IPS-18a (cell line): ENCODE data around the gene PREX1.

Experiments
- H3K27ac ChIP-seq: one replicate; pipeline ENCODE4 v1.5.1; 2013; ENCODE audit warnings: low read length
- H3K27me3 ChIP-seq: one replicate; pipeline ENCODE4 v1.6.1; 2013; ENCODE audit warnings: mild to moderate bottlenecking, low read length; ENCODE audit not compliant: control insufficient read depth, insufficient read depth
- H3K36me3 ChIP-seq: one replicate; pipeline ENCODE4 v1.6.1; 2013; ENCODE audit warnings: low read depth, low read length; ENCODE audit not compliant: control insufficient read depth
- H3K4me1 ChIP-seq: one replicate; pipeline ENCODE4 v1.6.1; 2013; ENCODE audit warnings: low read depth, low read length; ENCODE audit not compliant: control insufficient read depth
- H3K4me3 ChIP-seq: one replicate; pipeline ENCODE4 v1.5.1; 2013; ENCODE audit warnings: low read length
- H3K9ac ChIP-seq: one replicate; pipeline ENCODE4 v1.6.1; 2013; ENCODE audit warnings: mild to moderate bottlenecking, low read length, moderate library complexity
- H3K9me3 ChIP-seq: one replicate; pipeline ENCODE4 v1.6.1; 2013; ENCODE audit warnings: low read depth, low read length; ENCODE audit not compliant: control insufficient read depth

PREX1 gene

DNA sequence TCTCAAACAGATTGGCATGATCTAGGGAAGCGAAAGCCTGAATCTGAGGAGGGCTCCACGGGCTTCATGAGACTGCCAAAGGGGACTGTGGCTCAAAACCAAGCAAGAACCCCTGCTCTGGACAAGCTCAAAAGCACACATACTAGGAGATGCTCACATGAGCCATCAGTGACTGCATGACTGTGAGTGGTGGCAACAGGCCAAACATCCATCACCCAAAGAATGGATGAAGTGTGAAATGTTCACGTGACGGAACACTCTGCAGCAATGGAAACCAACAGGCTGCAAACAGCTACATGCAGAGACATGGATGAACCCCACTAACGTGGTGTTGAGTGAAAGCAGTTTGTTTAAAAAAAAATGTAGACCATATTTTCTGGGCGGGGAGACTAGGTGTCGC, 136.3 kb downstream of the PREX1 start:
- no peak overlapping the region for H3K27ac ChIP-seq

DNA sequence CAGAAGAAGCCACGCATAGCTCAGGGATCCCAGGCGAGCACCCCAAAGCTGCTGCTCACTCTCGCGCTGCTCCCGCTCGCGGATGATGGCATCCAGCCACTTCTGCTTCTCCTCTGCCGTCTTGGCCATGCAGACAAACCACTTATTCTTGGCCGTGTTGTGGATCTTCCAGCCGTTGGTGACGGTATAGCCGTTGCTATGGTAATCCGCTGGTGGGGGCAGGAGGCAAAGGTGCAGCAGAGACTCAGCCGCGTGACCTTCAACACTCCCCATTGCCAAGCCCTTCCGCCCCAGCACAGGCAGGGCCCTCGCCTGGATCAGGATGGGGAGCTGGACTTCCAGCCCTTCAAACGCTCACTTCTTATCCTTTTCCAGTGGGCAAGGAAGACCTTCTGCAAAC, 136.9 kb downstream of the PREX1 start:
- Histone ChIP-seq H3K9ac (no peak overlapping the region), H3K27me3 (no peaks in the 10 kb centered on the region), H3K4me3 (no peak overlapping the region), H3K9me3 (no peaks in the 10 kb centered on the region), H3K4me1 (peaks cover 4% of the 10 kb centered on the region), H3K27ac (no peak overlapping the region), H3K36me3 (no peaks in the 10 kb centered on the region)

More for the DNA sequence above, 136.3 kb downstream of the PREX1 start:
- Histone ChIP-seq H3K9me3 (no peaks in the 10 kb centered on the region), H3K4me1 (peaks cover 2% of the 10 kb centered on the region), H3K27me3 (no peaks in the 10 kb centered on the region), H3K9ac (no peak overlapping the region), H3K36me3 (no peaks in the 10 kb centered on the region), H3K4me3 (no peak overlapping the region)

DNA sequence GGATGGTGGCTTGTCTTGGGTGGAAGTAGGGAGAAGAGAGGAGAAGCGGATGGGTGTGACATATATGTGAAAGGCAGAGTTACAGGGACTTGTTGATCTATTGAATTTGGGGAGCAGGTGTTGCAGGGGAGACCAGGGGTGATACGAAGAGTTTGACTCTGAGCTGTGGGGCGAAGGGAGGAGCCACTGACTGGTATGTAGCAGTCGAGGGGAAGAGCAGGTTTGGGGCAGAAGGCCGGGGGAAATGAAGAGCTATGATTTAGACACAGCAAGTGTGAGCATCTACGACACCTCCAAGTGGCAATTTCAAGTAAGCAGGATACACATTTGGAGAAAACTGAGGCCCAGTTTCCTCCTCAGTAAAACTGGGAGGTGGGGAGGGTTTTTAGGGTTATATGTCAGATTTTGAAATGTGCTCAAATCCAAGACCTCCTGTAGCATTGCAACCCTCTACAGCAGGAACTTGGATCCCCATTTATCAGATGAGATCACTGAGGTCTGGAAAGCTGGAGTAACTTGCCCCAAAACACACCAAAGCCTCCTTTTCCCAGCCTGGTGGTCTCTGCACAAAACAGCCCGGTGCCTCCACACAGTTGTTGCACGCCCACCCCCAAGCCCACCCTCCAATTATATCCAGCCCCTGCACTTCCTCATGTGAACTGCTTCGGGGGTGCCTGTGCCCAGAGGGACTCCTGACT, 137.8 kb downstream of the PREX1 start:
- Histone ChIP-seq H3K4me3 (no peak overlapping the region), H3K9ac (no peak overlapping the region), H3K9me3 (no peaks in the 10 kb centered on the region), H3K4me1 (peaks cover 4% of the 10 kb centered on the region), H3K36me3 (no peaks in the 10 kb centered on the region), H3K27ac (no peak overlapping the region), H3K27me3 (no peaks in the 10 kb centered on the region)

DNA sequence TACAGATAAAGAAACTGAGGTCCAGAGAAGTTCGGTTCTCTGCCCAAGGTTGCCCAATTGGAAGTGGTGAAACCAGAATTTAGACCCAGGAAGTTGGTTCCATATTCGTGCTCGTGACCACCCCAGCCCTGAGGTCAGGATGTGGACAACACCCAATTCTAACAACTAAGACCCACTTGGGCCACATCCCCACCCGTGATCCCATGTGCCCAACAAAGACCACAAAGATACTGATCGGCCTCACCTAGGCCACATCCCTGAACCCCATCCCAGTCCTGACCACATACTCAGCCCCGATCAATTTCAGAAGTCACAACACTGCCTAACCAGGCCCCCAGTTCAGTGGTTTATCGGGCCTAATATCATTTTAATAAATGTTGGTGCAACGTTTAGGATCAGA, 138.4 kb downstream of the PREX1 start:
- H3K9ac ChIP-seq, result no peak overlapping the region
- no peak overlapping the region for H3K4me3 ChIP-seq
- H3K36me3 ChIP-seq, result no peaks in the 10 kb centered on the region

DNA sequence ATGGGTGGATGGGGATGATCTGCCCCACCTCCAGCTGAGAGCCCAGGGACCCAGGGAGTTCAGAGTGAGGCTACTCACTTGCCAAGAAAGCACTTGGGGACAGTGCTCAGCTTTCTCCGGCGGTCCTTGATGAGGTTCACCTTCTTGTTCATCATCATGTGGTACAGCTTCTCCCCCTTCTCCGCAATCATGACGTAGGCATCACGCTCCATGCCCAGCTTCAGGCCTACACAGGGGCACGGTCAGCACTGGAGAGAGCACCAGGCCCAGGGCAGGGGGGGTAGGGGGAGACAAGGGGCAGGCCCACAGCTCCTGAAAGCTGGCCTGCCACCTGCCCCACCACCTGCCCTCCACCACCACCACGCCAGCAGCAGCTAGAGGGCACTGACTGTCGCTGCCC, 139.2 kb downstream of the PREX1 start:
- Histone ChIP-seq H3K4me1 (peaks cover 4% of the 10 kb centered on the region), H3K27ac (no peak overlapping the region)

More for the DNA sequence above, 138.4 kb downstream of the PREX1 start:
- Histone ChIP-seq H3K4me1 (peaks cover 4% of the 10 kb centered on the region), H3K9me3 (no peaks in the 10 kb centered on the region), H3K27me3 (no peaks in the 10 kb centered on the region), H3K27ac (no peak overlapping the region)

DNA sequence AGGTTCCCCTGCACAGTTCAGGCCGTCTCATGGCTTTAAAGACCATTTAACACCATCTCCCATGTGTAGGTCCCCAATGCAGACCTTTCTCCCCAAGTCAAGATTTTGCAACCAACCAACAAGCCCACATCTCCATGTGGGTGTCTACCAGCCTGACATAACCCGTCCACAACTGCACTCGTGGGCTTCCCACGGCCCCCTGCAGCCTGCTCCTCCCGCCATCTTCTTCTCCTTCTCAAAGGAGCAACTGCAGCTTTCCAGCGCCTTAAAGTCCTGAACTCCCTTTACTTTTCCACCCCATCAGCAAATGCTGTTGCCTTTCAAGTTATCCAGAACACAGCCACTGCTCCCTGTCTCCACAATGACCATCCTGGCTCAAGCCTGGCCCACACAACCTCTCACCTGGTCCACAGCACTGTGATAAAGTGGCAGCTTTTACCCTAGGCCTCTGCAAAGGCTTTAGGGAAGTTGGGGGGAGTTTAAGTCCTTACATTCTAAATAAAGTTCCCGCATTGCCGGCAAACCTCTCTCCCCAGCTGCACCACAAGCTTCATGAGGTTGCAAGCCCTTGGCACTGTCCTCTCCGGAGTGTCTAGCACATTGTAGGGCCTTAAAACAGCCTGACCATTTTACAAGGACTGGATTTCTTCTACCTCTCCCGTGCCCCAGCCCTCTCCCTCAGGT, 140.5 kb downstream of the PREX1 start:
- Histone ChIP-seq H3K27ac (no peak overlapping the region), H3K4me3 (no peak overlapping the region), H3K4me1 (peaks cover 14% of the 10 kb centered on the region)

More for the DNA sequence above, 139.2 kb downstream of the PREX1 start:
- Histone ChIP-seq H3K36me3 (no peaks in the 10 kb centered on the region), H3K9me3 (no peaks in the 10 kb centered on the region), H3K9ac (no peak overlapping the region), H3K27me3 (no peaks in the 10 kb centered on the region), H3K4me3 (no peak overlapping the region)

DNA sequence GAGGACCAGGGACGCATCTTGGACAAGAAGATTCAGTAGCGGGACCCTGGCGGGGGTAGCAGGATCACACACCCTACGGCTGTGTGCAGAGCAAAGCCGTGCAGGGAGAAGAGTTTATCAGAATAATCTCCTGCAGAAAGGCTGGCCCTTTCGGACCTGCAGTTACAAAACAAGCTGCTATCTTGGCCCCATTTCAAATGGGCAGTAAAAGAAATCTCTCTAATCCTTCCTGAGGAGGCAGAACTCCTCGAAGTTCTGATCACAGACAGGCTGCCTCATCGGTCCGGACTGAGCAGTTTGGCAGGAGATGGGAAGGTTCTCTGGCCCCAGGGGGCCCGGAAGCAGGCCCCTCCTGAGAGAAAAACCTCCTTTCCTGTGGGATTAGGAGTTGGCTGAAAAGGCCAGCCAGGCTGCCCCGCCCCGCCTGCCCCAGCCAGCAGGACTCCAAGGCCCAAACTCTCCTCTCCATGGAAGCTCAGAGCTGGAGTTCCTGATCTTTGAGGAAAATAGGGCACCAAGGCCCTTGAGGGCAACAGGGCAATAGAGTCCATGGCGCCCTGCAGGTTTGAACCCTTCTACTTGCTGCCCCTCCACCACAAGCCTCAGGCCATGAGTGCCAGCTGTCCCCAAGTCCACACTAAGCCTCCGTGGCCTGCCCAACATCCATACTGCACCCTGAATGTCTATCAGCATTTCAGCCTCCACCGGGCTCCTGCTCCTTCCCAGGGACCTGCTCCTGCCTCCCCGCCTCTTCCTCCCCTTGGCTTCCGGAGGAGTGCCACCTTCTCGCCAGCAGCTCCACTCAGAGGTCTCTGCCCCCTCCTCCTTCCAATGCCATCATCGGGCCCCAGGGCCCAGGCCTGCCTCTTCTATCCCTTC, 141.3 kb downstream of the PREX1 start:
- Histone ChIP-seq H3K27me3 (no peaks in the 10 kb centered on the region), H3K9ac (no peak overlapping the region), H3K4me1 (peaks cover 16% of the 10 kb centered on the region), H3K9me3 (no peaks in the 10 kb centered on the region), H3K36me3 (no peaks in the 10 kb centered on the region), H3K4me3 (no peak overlapping the region), H3K27ac (no peak overlapping the region)

More for the DNA sequence above, 140.5 kb downstream of the PREX1 start:
- Histone ChIP-seq H3K9me3 (no peaks in the 10 kb centered on the region), H3K27me3 (no peaks in the 10 kb centered on the region), H3K36me3 (no peaks in the 10 kb centered on the region), H3K9ac (no peak overlapping the region)

DNA sequence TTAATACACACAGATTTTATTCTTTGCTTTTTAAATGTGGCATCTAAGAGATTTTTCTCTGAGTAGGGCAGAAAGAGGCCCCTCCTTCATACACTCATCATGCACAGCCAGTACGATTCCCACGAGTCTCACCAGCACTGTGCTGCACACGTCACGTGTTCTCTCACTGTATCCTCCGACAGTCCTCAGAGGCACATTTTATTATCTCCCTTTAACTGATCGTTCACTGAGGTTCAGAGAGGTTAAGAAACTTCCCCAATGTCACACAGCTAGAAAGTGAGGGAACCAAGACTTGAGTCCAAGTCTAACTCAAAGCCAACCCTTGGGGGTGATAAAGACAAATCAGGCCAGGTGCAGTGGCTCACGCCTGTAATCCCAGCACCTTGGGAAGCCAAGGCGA, 142.5 kb downstream of the PREX1 start:
- H3K4me1 ChIP-seq, result peaks cover 16% of the 10 kb centered on the region
- no peak overlapping the region for H3K9ac ChIP-seq
- H3K27me3 ChIP-seq, result no peaks in the 10 kb centered on the region
- H3K27ac ChIP-seq, result no peak overlapping the region
- no peak overlapping the region for H3K4me3 ChIP-seq
- no peaks in the 10 kb centered on the region for H3K36me3 ChIP-seq
- H3K9me3 ChIP-seq, result no peaks in the 10 kb centered on the region

DNA sequence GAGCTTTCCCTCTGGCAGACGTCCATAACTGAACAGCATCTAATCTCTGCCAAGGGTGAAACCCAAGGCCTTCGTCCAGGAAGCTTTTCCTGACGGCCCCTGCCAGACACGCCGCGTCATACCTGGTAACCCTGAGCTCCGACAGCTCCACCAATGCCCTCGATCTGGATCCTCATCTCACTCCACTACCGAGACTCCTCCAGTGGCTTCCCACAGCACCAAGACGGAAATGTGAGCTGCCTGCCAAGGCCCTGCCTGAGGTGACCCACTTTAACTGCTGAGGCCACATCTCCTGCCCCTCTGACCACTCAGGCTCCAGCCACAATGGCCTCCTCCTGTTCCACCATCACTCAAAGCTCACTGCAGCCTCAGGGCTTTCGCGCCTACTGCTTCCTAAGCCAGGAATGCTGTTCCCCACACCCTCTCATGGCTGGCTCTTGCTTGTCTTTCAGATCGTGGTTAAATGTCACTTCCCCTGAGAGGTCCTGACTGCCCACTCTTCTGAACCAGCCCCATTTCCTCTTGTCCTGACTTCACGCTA, 143.2 kb downstream of the PREX1 start:
- no peak overlapping the region for H3K9ac ChIP-seq
- H3K27me3 ChIP-seq, result no peaks in the 10 kb centered on the region
- H3K36me3 ChIP-seq, result no peaks in the 10 kb centered on the region
- H3K4me3 ChIP-seq, result no peak overlapping the region
- H3K27ac ChIP-seq, result no peak overlapping the region
- H3K9me3 ChIP-seq, result no peaks in the 10 kb centered on the region
- peaks cover 16% of the 10 kb centered on the region for H3K4me1 ChIP-seq

DNA sequence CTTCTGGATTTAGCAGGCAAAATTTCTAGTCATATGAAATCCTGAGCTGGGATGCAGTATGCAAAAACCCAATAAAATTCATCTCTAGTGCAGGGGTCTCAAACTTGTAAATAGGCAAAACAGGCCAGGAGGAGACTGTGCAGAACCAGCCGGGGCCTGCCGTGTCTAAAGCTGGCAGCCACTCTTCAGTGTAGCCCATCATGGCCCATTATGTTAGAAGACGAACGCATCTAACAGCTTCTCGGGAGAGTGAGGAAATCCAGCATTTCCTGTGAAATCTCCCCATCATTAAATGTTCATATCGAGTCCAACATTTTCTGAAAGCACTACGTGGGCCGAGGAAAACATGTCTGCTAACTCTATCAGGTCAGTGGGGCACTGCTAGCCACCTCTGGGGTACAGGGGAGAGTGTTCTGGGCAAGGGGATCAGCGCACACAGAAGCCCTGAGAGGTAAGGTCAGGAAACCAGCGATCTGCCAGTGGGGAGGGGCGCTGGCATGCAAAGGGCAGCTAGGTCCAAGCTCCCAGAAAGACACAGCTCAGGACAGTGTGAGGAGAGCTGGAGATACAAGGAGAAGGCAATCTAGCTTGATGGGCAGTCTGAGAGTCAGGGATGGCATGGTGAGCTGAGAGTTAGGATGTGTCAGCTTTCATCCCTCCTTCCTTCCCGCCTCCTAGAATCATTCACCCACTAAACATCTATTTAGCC, 144.2 kb downstream of the PREX1 start:
- H3K27me3 ChIP-seq, result no peaks in the 10 kb centered on the region
- H3K9me3 ChIP-seq, result no peaks in the 10 kb centered on the region
- peaks cover 19% of the 10 kb centered on the region for H3K4me1 ChIP-seq
- H3K9ac ChIP-seq, result no peak overlapping the region
- H3K27ac ChIP-seq, result no peak overlapping the region
- no peak overlapping the region for H3K4me3 ChIP-seq
- no peaks in the 10 kb centered on the region for H3K36me3 ChIP-seq
